ENCODE results near the gene THBD. TPM values are rescaled to one million over a fixed set of nuclear protein-coding genes. Genes with fewer than 3 reads are reported as not detected.
A peak's percentile ranks its signal among the peaks of the same experiment; 100 is the strongest.

THBD gene
- polyA plus RNA-seq, 3 donors, result 7.4 to 194 (median 30.2) TPM

DNA sequence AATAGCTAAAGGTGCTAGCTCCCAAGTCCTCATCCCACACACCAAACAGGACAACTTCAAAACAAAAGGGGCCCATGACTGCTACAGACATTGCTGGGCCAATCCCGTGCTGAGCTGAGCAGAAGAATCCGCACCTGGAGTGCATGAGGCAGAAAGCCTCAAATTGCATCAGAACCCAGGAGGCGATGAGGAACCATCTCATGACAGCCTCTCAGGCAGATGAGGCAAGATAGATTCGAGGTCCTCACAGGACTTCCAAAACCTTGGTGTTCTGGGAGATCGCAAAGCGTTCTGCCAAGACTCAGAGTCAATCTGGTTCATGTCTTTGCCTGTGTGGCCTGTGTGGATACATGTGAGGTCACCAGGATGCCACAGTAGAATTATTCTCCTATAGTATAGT, 47.2 kb downstream of the THBD start:
- Histone ChIP-seq H3K27me3 (ENCODE audit: control insufficient read depth in 2 of 2, insufficient read depth in 2 of 2, low read length in 2 of 2) (no peaks in the 10 kb centered on the region), H3K4me1 (ENCODE audit: control insufficient read depth in 1 of 2, insufficient read depth in 2 of 2, low read length in 2 of 2) (no peaks in the 10 kb centered on the region), H4K20me1 (ENCODE audit: insufficient read depth, low read length) (no peaks in the 10 kb centered on the region), H2AFZ (ENCODE audit: insufficient read depth, low read depth, low read length, poor library complexity, severe bottlenecking) (no peak overlapping the region), H3K4me3 (replicated peaks in 1 of 3; ENCODE audit: low read depth in 2 of 3, low read length in 3 of 3) (no peak overlapping the region), H3K9ac (ENCODE audit: insufficient read depth, low read length, poor library complexity, severe bottlenecking) (no peak overlapping the region), H3K36me3 (replicated peaks in 1 of 2; ENCODE audit: control insufficient read depth in 1 of 2, insufficient read depth in 2 of 2, low read length in 2 of 2) (no peaks in the 10 kb centered on the region), H3K9me3 (replicated peaks in 1 of 2; ENCODE audit: control insufficient read depth in 1 of 2, insufficient read depth in 1 of 2, low read length in 2 of 2) (no peaks in the 10 kb centered on the region), H3K79me2 (ENCODE audit: insufficient read depth, low read length) (no peaks in the 10 kb centered on the region), H3K27ac (ENCODE audit: low read depth in 1 of 2, low read length in 2 of 2) (no peak overlapping the region), H3K4me2 (replicated peaks; ENCODE audit: extremely low read depth, low read length, poor library complexity, severe bottlenecking) (no peak overlapping the region)
- Mint-ChIP-seq H3K4me1 (peaks cover 14% of the 10 kb centered on the region), H3K4me3 (no peak overlapping the region), H3K9me3 (no peaks in the 10 kb centered on the region), H3K27ac (no peak overlapping the region), H3K36me3 (no peaks in the 10 kb centered on the region), H3K27me3 (ENCODE audit: low read depth in 3 of 3) (peaks cover 2 to 7% (median 4%) of the 10 kb centered on the region in 3 donors)
- WGBS (ENCODE audit: insufficient coverage), result 21% methylated on average over 4 of the region's 6 CpGs
- peak; percentile 22 to 63 (median 33) for DNase-seq
- intact Hi-C loops (cut with micrococcal nuclease), result no loop called here
- TF ChIP-seq CTCF (IDR thresholded peaks at IDR 0.05), result no peak

DNA sequence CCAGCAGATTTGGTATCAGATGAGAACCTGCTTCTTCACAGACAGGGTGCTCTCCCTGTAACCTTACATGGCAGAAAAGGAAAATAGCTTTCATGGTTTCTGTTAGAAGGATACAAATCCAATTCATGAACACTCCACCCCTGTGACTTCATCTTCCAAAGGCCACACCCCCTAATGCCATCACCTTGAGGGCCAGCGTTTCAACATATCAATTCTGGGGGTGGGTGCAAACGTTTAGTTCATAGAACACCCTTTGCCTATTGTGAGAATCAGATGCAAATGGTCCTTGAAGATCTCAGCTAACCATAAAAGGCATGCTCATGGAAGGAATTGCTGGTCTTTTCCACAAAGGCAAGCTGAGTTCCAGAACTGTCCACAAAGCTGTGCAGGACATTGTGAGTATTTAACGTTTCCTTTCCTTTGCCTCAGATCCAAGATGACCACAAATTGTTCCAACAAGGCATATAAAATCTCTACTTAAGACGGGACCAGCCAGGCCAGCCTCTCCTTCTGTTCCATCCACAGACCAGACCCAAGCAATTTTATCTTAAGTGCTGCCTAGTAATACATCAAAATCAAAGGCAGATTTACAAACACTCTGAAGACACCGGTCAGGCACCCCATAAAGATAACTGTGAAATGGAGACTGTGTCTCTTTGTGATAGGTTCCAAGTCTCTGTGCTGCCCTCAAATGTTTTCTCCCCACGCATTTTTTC, 49.1 kb downstream of the THBD start:
- H3K4me1 Mint-ChIP-seq, result peaks cover 11% of the 10 kb centered on the region
- 100% methylated on average over 2 of the region's 6 CpGs for WGBS (ENCODE audit: insufficient coverage)
- H3K4me2 ChIP-seq (replicated peaks; ENCODE audit: extremely low read depth, low read length, poor library complexity, severe bottlenecking), result no peak overlapping the region
- no peak for DNase-seq
- intact Hi-C loops (cut with micrococcal nuclease), result no loop called here
- H3K27ac ChIP-seq (ENCODE audit: low read depth in 1 of 2, low read length in 2 of 2), result no peak overlapping the region
- no peak for TF ChIP-seq CTCF (IDR thresholded peaks at IDR 0.05)
- no peaks in the 10 kb centered on the region for H3K36me3 ChIP-seq (replicated peaks in 1 of 2; ENCODE audit: control insufficient read depth in 1 of 2, insufficient read depth in 2 of 2, low read length in 2 of 2)
- no peaks in the 10 kb centered on the region for H3K27me3 ChIP-seq (ENCODE audit: control insufficient read depth in 2 of 2, insufficient read depth in 2 of 2, low read length in 2 of 2)
- no peaks in the 10 kb centered on the region for H3K4me1 ChIP-seq (ENCODE audit: control insufficient read depth in 1 of 2, insufficient read depth in 2 of 2, low read length in 2 of 2)
- no peaks in the 10 kb centered on the region for H3K36me3 Mint-ChIP-seq
- no peak overlapping the region for H3K4me3 Mint-ChIP-seq
- no peaks in the 10 kb centered on the region for H3K9me3 Mint-ChIP-seq
- no peaks in the 10 kb centered on the region for H3K79me2 ChIP-seq (ENCODE audit: insufficient read depth, low read length)
- H4K20me1 ChIP-seq (ENCODE audit: insufficient read depth, low read length), result no peaks in the 10 kb centered on the region
- no peak overlapping the region for H3K9ac ChIP-seq (ENCODE audit: insufficient read depth, low read length, poor library complexity, severe bottlenecking)
- peaks cover 2 to 7% (median 4%) of the 10 kb centered on the region in 3 donors for H3K27me3 Mint-ChIP-seq (ENCODE audit: low read depth in 3 of 3)
- H3K9me3 ChIP-seq (replicated peaks in 1 of 2; ENCODE audit: control insufficient read depth in 1 of 2, insufficient read depth in 1 of 2, low read length in 2 of 2), result no peaks in the 10 kb centered on the region
- no peak overlapping the region for H3K27ac Mint-ChIP-seq
- no peak overlapping the region for H3K4me3 ChIP-seq (replicated peaks in 1 of 3; ENCODE audit: low read depth in 2 of 3, low read length in 3 of 3)
- H2AFZ ChIP-seq (ENCODE audit: insufficient read depth, low read depth, low read length, poor library complexity, severe bottlenecking), result no peak overlapping the region

All from CD14-positive monocyte (primary cell).